HG03469 (cell line): ENCODE results near the gene CACNB2.
"Not testable (repeated sequence)": the region's sequence is repeated elsewhere in the genome, so short reads cannot be mapped to it uniquely, and the experiment has no call there.

ENCODE experiments used
- ATAC-seq: cut with Tn5 transposase; IDR thresholded peaks from one replicate; pipeline ENCODE4 v1.9.1; 2021; ENCODE audit warnings: mild to moderate bottlenecking, moderate library complexity, moderate number of reproducible peaks; ENCODE audit not compliant: unreplicated experiment

The CACNB2 gene

DNA sequence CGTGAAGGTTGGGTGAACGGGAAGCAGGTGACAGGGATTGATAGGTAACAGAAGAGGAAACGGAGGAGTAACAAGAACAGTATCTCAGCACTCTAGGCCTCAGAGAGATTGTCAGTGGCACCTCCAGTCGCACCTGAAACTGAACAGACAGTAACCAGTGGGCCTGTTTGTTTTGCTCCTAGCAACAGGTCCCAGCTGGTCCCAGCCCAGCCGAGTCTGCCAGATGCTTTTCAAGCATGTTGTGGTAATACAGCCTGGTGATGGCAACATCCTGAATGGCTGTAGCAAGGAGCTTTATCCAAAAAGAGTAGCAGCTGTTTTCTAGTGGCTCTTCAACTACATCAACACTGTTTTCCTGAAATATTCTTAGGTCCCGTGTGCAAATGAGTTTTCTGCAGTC, 4.7 kb downstream of the CACNB2 start:
- ATAC-seq = no peak

DNA sequence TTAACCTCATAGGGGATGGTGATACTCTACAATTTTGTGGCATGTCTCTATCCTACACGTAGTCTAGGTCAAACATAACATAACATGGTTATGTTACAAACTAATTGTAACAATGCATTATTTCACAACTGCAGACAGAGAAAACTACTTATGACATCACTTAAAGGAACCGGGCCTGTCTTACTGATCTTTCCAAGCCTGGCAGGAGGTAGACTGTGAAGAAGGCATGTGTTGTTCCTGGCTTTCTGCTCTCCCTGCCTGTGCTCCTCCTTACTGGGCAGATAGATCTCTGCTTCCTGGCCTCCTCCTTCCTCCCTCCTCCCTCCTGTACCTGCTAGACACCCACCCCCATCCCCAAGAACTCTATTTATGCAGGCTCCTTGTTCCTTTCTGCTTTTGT, 5.4 kb downstream of the CACNB2 start:
- ATAC-seq = no peak

GRCh38 chr10:18149196-18149800, 9.1 kb downstream of the CACNB2 start:
- no peak for ATAC-seq

DNA sequence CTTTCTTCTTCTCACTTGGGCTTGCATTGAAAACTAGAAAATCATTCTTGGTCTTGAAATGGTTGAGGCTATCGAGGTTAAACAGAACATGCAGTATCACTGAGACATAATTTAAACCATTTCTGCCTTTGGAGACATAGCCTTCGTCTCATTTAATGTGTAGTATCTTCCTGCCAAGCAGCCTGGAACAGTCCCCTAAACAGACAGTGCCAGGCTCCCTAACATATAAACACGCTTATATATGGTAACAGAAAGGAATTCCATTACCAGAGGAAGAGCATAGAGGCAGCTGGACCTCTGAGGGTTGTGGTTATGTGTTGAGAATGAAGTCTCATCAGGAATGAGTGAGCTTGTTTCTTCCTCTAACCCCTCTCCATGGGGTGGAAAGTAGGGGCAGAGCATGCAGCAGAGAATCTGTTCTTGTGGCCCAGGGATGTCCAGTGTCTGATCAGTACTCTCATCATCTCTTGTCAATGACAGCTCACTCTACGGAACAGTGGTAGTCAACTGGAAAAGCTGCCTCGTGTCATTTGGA, 11.2 kb downstream of the CACNB2 start:
- ATAC-seq = no peak

GRCh38 chr10:18153381-18153780, 13.2 kb downstream of the CACNB2 start:
- not testable (repeated sequence) for ATAC-seq

- ATAC-seq = no peak
These were observed 15.1 kb downstream of the CACNB2 start for GRCh38 chr10:18155321-18155720.

DNA sequence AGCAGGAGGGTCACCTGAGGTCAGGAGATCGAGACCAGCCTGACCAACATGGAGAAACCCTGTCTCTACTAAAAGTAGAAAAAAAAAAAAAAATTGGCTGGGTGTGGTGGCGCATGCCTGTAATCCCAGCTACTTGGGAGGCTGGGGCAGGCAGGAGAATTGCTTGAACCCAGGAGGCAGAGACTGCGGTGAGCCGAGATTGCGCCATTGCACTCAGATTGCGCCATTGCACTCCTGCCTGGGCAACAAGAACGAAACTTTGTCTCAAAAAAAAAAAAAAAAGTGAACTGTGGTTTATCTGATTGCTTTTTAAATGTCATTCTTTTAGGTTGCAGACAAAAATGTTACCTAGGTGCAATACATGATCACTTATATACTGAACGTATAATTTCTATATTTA, 16.6 kb downstream of the CACNB2 start:
- not testable (repeated sequence) for ATAC-seq

DNA sequence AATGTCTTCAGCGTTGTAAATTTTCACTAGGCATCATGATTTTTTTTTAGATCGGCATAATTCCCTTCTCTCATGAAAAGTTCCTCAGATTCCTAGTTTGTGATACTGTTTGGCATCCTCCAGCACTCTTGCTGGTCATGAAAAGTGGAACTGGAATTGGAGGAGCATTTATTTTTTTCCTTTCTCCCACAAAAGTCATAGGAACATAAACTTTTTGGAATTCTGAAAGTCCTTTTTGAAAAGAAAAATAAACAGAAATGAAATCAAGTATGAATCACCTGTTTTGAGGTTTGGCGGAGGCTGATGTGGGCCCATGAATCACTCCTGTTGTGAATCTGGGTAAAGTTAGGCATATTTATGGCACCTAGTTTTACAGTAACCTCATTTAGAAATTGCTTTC, 17.7 kb downstream of the CACNB2 start:
- no peak for ATAC-seq

DNA sequence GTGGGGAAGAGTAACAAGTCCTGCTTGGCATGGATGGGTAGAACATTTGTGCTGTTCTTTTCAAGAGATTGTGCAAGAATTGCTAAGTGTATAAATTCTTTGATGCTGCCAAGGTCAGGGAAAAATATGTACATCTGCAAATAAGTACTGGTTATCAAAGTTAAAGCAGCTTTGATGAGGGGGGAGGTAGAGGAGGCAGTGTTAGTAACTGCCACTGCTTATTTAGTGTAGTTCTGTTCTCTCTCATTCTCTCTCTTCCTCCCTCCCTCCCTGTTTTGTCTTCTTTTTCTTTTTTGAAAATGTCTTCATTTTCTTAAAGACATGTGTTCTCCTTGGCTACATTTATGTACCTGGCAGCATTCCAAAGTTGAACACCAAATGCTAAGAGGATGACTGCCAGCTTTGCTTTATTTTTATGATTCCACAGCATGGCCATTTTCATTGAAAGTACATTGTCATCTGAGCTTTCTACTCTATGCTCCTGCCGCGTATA, 18.6 kb downstream of the CACNB2 start:
- no peak for ATAC-seq

GRCh38 chr10:18159557-18159956, 19.3 kb downstream of the CACNB2 start:
- no peak for ATAC-seq

DNA sequence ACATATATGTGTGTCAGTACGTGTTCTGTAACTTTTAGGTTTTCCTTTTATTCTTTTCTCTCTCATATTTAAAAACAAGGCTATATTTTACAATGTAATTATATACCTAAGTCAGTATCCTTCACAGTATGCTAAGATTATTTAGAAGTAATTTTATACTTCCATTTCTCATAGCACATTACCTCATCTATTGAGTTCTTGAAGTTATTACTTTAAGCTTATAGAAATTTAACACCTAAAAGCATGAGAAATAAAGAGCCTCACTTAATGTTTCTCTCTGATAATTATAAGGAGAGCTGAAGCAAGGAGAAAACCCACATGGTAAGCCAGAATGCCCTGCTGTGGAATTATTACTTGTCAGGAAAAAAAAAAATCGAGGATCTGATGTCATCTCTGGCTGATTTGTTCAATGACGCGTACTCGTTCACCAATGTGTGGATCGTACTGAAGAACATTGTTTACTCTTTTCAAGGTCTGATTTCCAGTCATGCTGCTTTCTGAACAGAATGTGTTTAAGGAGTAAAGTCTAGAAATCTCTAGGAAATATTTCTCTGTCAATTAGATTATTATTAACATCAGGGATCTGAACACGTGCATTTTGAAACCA, 21.9 kb downstream of the CACNB2 start:
- ATAC-seq = no peak

DNA sequence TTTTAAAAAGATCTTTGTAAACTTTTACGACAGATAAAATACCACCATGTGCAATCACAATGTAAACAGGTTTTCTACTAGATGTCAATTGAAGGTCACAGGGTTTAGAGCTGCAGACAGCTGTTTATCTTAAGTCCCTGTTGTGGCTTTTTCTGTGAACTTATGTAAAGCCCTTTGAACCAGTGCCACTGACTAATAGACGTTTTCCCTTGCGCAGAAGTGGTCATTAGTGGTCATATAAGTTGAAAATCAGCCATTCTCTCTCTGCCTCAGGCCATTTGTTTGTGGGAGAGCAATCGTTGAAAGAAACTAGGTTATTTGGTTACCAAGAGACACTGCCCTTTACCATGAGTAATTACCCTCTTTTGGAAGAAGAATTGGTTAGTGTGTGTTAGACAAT, 23.9 kb downstream of the CACNB2 start:
- no peak for ATAC-seq

DNA sequence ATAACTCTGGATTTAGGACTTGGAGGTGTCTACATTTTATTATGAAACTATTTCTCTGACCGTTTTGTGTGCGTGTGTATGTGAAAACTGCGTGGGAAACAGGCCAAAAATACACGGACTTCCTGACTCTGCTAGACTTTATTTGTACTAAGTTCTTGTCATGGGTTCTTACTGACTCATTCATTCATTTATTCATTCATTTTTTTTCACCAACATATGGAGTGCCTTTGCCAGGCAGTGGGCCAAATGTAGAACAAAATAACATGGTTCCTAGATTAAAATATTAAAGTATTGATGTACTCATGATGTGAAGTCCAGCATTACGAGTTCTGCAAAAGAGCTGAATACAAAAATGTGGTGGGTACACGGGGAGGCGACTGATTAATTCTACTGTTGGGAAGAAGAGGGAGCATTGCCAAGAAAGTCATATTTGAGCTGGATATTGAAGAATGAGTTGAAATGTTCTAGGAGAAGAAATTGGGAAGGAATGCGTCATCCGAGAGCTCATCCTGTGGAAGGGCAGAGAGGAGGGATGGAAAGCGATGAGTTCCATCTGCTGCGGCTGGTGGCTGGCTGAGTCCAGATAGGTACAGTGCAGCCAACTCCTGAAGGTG, 24.6 kb downstream of the CACNB2 start:
- no peak for ATAC-seq

DNA sequence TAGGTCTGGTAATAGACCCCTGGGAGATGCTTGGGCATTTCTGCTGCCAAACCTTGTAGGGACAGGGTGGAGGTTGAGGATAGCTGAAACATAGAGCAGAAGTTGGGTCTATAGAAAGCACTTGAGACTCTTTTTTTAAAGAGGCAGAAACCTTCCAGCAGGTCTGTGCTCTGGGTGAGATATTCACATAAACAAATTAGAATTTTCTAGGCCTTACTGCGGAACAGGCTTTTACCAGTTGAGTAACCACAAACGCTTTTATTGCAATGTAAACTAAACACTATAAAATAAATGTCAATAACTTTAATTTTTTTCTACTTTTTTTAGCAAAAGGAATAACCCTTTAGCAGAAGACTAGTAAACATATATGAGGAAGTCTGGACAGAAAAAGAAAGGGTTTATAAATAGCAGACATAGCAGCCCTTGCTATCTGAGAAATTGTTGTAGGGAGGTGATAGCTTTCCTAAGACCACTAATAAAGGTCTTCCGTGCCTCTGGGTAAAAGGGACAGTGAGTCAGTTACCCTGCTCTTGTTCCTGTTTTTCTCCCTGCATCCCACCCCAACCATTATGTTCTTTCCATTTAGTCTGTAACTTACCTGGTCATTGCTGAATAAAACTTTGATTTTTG, 38.7 kb downstream of the CACNB2 start:
- no peak for ATAC-seq

DNA sequence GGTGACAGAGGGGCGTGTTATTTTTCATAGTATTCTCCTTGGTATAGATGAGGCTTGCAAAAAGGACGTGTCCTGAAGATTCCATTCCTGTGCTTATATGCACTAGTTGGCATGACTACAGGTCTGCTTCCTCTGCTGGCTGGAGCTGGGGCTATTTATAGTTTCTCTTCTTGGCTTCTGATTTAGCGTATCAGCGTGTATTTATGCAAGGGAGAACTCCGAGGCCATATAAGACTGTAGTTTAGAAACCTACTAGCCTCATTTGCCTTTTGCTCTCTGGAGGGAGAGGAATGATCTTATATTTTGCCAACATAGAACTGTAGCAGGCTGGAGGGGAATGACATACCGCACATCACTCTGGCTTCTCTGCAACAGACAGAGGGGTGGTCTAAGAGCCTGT, 39.7 kb downstream of the CACNB2 start:
- ATAC-seq = no peak

GRCh38 chr10:18181382-18181781, 41.2 kb downstream of the CACNB2 start:
- not testable (repeated sequence) for ATAC-seq

DNA sequence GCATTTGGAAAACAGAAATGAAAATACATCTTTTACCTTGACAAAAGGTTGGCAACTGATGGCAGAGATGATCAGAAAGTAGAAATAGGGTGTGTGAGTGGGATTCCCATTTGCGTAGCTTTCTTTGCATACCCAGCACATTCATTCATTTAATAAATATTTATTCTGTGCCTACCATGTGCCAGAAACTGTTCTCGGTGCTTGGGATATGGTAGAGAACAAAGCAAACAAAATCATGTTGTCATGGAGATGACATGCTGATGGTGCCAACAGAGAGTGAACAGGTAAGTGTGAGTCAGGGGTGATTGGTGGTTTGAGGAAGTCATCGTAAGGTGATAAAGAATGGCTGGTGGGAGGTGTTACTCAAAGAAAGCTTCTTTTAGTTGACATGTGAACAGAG, 45.4 kb downstream of the CACNB2 start:
- no peak for ATAC-seq

DNA sequence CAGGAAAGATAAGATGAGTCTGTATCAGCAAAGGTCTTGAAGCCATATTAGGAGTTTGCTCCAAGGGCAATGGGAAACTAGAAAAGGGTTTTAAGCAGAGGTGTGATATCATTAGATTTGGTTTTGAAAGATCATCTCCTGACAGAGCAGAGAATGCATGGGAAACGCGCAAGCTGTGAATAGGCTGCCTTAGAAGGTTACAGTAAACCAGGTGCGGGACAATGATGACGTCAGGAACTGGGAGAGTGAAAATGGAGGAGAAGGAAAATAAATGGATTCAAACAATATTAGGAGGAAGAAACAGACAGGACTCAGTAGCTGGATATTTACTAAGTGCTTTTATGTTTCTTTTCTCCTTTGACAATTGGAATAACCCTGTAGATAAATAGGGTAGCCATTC, 50.6 kb downstream of the CACNB2 start:
- ATAC-seq = no peak

DNA sequence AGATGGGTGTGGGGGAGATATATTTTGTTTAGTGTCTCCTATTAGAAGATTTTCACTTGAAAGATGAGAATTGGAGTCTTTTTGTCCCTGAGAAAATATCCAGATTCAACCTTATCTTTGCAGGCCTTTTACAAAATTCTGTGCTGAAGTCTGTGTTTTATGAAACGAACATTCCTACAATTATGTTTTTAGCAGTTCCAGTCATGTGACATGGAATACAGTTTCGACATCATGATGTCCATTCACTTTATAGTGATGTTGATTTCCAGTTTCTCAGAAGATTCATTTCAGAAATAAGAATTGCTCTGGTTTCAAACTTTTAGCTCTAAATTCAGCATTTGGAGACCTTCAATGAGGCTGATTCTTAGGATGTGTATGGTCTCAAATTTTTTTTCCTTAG, 54.4 kb downstream of the CACNB2 start:
- ATAC-seq = no peak

GRCh38 chr10:18195060-18195799, 55.0 kb downstream of the CACNB2 start:
- ATAC-seq = no peak
